Suprapubic skin (tissue), 3 donors: ENCODE results near the gene DDX25.
"Not testable (repeated sequence)": the region's sequence is repeated elsewhere in the genome, so short reads cannot be mapped to it uniquely, and the experiment has no call there.

Experiments used
- CTCF ChIP-seq, 2 donors: fragments of 200-600 bp in 1 of 2; fragments of 450-650 bp in 1 of 2; sonication (generic) in 1 of 2; IDR thresholded peaks; one replicate each; pipeline ENCODE4 v1.5.1; 2016 to 2019; ENCODE audit warnings: antibody characterized with exemption in 2 of 2, mild to moderate bottlenecking in 1 of 2, moderate library complexity in 1 of 2
- EP300 ChIP-seq: sonication (generic); formaldehyde crosslinking; IDR thresholded peaks from one replicate; pipeline ENCODE4 v1.6.1; 2017; ENCODE audit warnings: antibody characterized with exemption

GRCh38 chr11:125857670-125858069, 46.6 kb upstream of the DDX25 start:
- TF ChIP-seq EP300; CTCF (IDR thresholded peaks at IDR 0.05): not testable (repeated sequence)
